AG04450 (cell line): ENCODE data around the gene NEURL4. TPM values are rescaled to one million over a fixed set of nuclear protein-coding genes. Genes with fewer than 3 reads are reported as not detected.
A peak's percentile ranks its signal among the peaks of the same experiment; 100 is the strongest.

ENCODE experiments used
- CTCF ChIA-PET: fragments of 300-600, 350-600 bp; formaldehyde crosslinking; extraction: SDS; loops from one replicate; lab custom pipeline; 2022; ENCODE audit warnings: antibody characterized with exemption, inconsistent platforms; lab: Charles Lee
- POLR2A ChIA-PET: fragments of 350-600 bp; formaldehyde crosslinking; extraction: SDS; loops from one replicate; lab custom pipeline; 2021; ENCODE audit warnings: antibody characterized with exemption, inconsistent platforms; lab: Yijun Ruan, JAX
- DNase-seq: peaks from one replicate; pipeline ENCODE4 v3.0.0-alpha.2; 2011; ENCODE audit warnings: low read depth, low spot score
- H3K27ac ChIP-seq: one replicate; pipeline ENCODE4 v1.5.1; 2012; ENCODE audit warnings: low read depth, low read length, control low read depth
- H3K27me3 ChIP-seq: one replicate; pipeline ENCODE4 v1.6.0; 2012; ENCODE audit warnings: low read length; ENCODE audit not compliant: control insufficient read depth, insufficient read depth
- H3K4me3 ChIP-seq: 2 replicates; pipeline ENCODE4 v1.5.1; 2011; ENCODE audit warnings: mild to moderate bottlenecking, low read depth, low read length, control low read depth
- H3K9me3 ChIP-seq: 2 replicates; pipeline ENCODE4 v1.5.1; 2012; ENCODE audit warnings: low read length; ENCODE audit not compliant: control insufficient read depth, insufficient read depth
- CTCF ChIP-seq: IDR thresholded peaks from 2 replicates; pipeline ENCODE4 v1.5.1; 2011; ENCODE audit warnings: low read depth, low read length, control low read depth, inconsistent platforms
- polyA plus RNA-seq: library from polyadenylated mRNA; depleted of rRNA; stranded (reverse); fragments of >200 nt; gene quantifications from 2 replicates; pipeline ENCODE4 v1.2.3, GENCODE V29; 2011

Gene NEURL4
- polyA plus RNA-seq, 1 experiment: 7.3 TPM

GRCh38 chr17:7357381-7357780, 28.2 kb upstream of the NEURL4 start:
- ChIA-PET CTCF (interaction anchor here (1.0 to 2.2 kb wide), 2 partner anchors 12 to 138 kb away, joined by 3 to 9 read pairs; no protein-coding TSS in a partner anchor), POLR2A (no interaction called here)
- Histone ChIP-seq H3K27me3 (no peaks in the 10 kb centered on the region), H3K27ac (no peak overlapping the region), H3K9me3 (no peaks in the 10 kb centered on the region), H3K4me3 (no peak overlapping the region)
- TF ChIP-seq CTCF: no peak
- DNase-seq: no peak

GRCh38 chr17:7356756-7357155, 27.6 kb upstream of the NEURL4 start:
- no peak for DNase-seq
- ChIA-PET POLR2A (interaction anchor here (0.7 to 1.5 kb wide), 3 partner anchors 47 to 278 kb away, joined by 3 read pairs; partner anchors contain the start of gene TMEM256), CTCF (interaction anchor here (0.6 to 2.8 kb wide), 12 partner anchors 10 to 386 kb away, joined by 3 to 22 read pairs (median 4); partner anchors contain the start of genes PLSCR3, SENP3, SOX15 and TMEM102)
- no peak overlapping the region for H3K27ac ChIP-seq
- H3K4me3 ChIP-seq: no peak overlapping the region
- H3K9me3 ChIP-seq: no peaks in the 10 kb centered on the region; the same call in 1 of the 2 replicates
- no peak for TF ChIP-seq CTCF
- no peaks in the 10 kb centered on the region for H3K27me3 ChIP-seq

- Histone ChIP-seq H3K27ac (no peak overlapping the region), H3K27me3 (no peaks in the 10 kb centered on the region), H3K4me3 (no peak overlapping the region), H3K9me3 (no peaks in the 10 kb centered on the region; the same call in 1 of the 2 replicates)
- no peak for DNase-seq
- peak; percentile 71 for TF ChIP-seq CTCF
- ChIA-PET CTCF (interaction anchor here (0.6 to 2.8 kb wide), 22 partner anchors 10 to 387 kb away, joined by 3 to 22 read pairs (median 3); partner anchors contain the start of genes PLSCR3, SENP3, SOX15 and TMEM102), POLR2A (interaction anchor here (0.7 to 1.5 kb wide), 3 partner anchors 48 to 278 kb away, joined by 3 read pairs; partner anchors contain the start of gene TMEM256)
These were observed 27.0 kb upstream of the NEURL4 start for GRCh38 chr17:7356072-7356549.

- CTCF ChIA-PET: interaction anchor here (0.7 to 2.8 kb wide), 21 partner anchors 9 to 234 kb away, joined by 3 to 22 read pairs (median 3); partner anchors contain the start of genes PLSCR3, SENP3, SOX15 and TMEM102
- POLR2A ChIA-PET: interaction anchor here (1.5 kb wide), 1 partner anchor 128 kb away, joined by 3 read pairs; no protein-coding TSS in a partner anchor
- Histone ChIP-seq H3K4me3 (no peak overlapping the region), H3K9me3 (no peaks in the 10 kb centered on the region; the same call in 1 of the 2 replicates), H3K27ac (no peak overlapping the region), H3K27me3 (no peaks in the 10 kb centered on the region)
- no peak for DNase-seq
- no peak for TF ChIP-seq CTCF
These were observed 26.4 kb upstream of the NEURL4 start for GRCh38 chr17:7355573-7355972.

GRCh38 chr17:7355053-7355452, 25.9 kb upstream of the NEURL4 start, which contains the start of gene TMEM95:
Gene TMEM95, plus strand, starts transcription at chr17:7355156. Its CDS starts 49 bp downstream, at chr17:7355205.
- CTCF ChIA-PET: interaction anchor here (0.8 to 2.8 kb wide), 15 partner anchors 9 to 235 kb away, joined by 3 to 22 read pairs (median 4); partner anchors contain the start of genes PLSCR3, SENP3, SOX15 and TMEM102
- DNase-seq: no peak
- Histone ChIP-seq H3K27me3 (no peaks in the 10 kb centered on the region), H3K4me3 (0 out of 2 replicates have a peak within 1 kb of the TSS, but pooled peaks have one; percentile 10), H3K27ac (no peak within 1 kb of the TSS), H3K9me3 (no peaks in the 10 kb centered on the region; the same call in 1 of the 2 replicates)
- POLR2A ChIA-PET: interaction anchor here (0.6 kb wide), 1 partner anchor 136 kb away, joined by 3 read pairs; no protein-coding TSS in a partner anchor
- TF ChIP-seq CTCF: no peak
